ENCODE results near the gene TMC1.

TMC1 gene

DNA sequence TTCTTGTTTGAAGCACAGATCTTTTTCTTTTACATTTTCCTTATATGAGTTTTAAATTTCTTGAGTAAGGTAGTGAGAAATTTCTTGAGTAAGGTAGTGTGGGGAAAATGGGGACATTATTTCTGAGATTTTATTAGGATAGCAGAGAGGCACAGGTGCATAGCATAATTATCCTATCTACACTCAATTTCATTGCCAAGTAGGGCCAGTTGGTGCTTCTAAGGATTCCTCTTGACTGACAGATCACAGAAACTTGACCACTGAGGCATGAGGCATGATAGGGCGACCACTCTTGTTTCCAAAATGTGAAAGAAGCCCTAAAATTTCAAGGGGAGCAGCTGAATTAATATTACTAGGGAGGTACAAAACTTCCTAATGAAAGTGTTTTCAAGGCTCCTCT is 31.4 kb upstream of the TMC1 start:
- no peaks in the 10 kb centered on the region for H3K36me3 ChIP-seq (ENCODE audit: control insufficient read depth in 2 of 2, insufficient read depth in 1 of 2, low read length in 2 of 2)
- POLR2A ChIA-PET = interaction anchor here (1.1 kb wide), 1 partner anchor 125 kb away, joined by 3 read pairs; the partner anchor contains the start of gene ZFAND5
- H3K4me1 ChIP-seq (ENCODE audit: control insufficient read depth, insufficient read depth, low read length) = no peaks in the 10 kb centered on the region
- CTCF ChIA-PET = no interaction called here
- H3K4me3 ChIP-seq (ENCODE audit: low read depth, low read length) = no peak overlapping the region
- no peak overlapping the region for H3K27ac ChIP-seq (ENCODE audit: extremely low read depth, low read depth, low read length)
- no peaks in the 10 kb centered on the region for H3K9me3 ChIP-seq (ENCODE audit: control insufficient read depth, insufficient read depth, low read depth, low read length)
- TF ChIP-seq ZNF433 (tag by site-specific recombination; IDR thresholded peaks at IDR 0.05; ENCODE audit: low read depth) (no peak), OSR2 (tag by site-specific recombination; IDR thresholded peaks at IDR 0.05) (no peak), ZSCAN30 (tag by site-specific recombination; IDR thresholded peaks at IDR 0.05) (no peak), ZNF112 (tag by site-specific recombination; IDR thresholded peaks at IDR 0.05) (no peak), ZNF600 (tag by site-specific recombination; IDR thresholded peaks at IDR 0.05) (no peak), ZBTB26 (tag by site-specific recombination; optimal IDR thresholded peaks at IDR 0.05) (no peak), ZNF548 (tag by site-specific recombination; IDR thresholded peaks at IDR 0.05) (no peak), MEIS1 (CRISPR knock-in tag; IDR thresholded peaks at IDR 0.05; ENCODE audit: borderline replicate concordance) (no peak), KLF1 (tag by site-specific recombination; IDR thresholded peaks at IDR 0.05) (no peak), ZNF175 (tag by site-specific recombination; IDR thresholded peaks at IDR 0.05) (no peak), ZFP69B (tag by site-specific recombination; IDR thresholded peaks at IDR 0.05) (no peak), ZNF223 (tag by site-specific recombination; IDR thresholded peaks at IDR 0.05) (no peak), GLIS2 (tag by site-specific recombination; IDR thresholded peaks at IDR 0.05) (no peak), PRDM1 (tag by site-specific recombination; IDR thresholded peaks at IDR 0.05) (no peak), ZNF157 (tag by site-specific recombination; IDR thresholded peaks at IDR 0.05) (no peak), GFI1B (tag by site-specific recombination; IDR thresholded peaks at IDR 0.05) (no peak), ZNF488 (tag by site-specific recombination; IDR thresholded peaks at IDR 0.05) (no peak)
- TF ChIP-seq, protein P1, sequence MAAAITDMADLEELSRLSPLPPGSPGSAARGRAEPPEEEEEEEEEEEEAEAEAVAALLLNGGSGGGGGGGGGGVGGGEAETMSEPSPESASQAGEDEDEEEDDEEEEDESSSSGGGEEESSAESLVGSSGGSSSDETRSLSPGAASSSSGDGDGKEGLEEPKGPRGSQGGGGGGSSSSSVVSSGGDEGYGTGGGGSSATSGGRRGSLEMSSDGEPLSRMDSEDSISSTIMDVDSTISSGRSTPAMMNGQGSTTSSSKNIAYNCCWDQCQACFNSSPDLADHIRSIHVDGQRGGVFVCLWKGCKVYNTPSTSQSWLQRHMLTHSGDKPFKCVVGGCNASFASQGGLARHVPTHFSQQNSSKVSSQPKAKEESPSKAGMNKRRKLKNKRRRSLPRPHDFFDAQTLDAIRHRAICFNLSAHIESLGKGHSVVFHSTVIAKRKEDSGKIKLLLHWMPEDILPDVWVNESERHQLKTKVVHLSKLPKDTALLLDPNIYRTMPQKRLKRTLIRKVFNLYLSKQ (tag by site-specific recombination; IDR thresholded peaks at IDR 0.05; ENCODE audit: borderline replicate concordance) = no peak
- TF ChIP-seq, protein P2, sequence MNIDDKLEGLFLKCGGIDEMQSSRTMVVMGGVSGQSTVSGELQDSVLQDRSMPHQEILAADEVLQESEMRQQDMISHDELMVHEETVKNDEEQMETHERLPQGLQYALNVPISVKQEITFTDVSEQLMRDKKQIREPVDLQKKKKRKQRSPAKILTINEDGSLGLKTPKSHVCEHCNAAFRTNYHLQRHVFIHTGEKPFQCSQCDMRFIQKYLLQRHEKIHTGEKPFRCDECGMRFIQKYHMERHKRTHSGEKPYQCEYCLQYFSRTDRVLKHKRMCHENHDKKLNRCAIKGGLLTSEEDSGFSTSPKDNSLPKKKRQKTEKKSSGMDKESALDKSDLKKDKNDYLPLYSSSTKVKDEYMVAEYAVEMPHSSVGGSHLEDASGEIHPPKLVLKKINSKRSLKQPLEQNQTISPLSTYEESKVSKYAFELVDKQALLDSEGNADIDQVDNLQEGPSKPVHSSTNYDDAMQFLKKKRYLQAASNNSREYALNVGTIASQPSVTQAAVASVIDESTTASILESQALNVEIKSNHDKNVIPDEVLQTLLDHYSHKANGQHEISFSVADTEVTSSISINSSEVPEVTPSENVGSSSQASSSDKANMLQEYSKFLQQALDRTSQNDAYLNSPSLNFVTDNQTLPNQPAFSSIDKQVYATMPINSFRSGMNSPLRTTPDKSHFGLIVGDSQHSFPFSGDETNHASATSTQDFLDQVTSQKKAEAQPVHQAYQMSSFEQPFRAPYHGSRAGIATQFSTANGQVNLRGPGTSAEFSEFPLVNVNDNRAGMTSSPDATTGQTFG (tag by site-specific recombination; IDR thresholded peaks at IDR 0.05; ENCODE audit: borderline replicate concordance) = no peak

- no peaks in the 10 kb centered on the region for H3K4me1 ChIP-seq (ENCODE audit: control insufficient read depth, insufficient read depth, low read length)
- ChIA-PET POLR2A (no interaction called here), CTCF (no interaction called here)
- no peak overlapping the region for H3K4me3 ChIP-seq (ENCODE audit: low read depth, low read length)
- no peaks in the 10 kb centered on the region for H3K9me3 ChIP-seq (ENCODE audit: control insufficient read depth, insufficient read depth, low read depth, low read length)
- H3K36me3 ChIP-seq (ENCODE audit: control insufficient read depth in 2 of 2, insufficient read depth in 1 of 2, low read length in 2 of 2) = no peaks in the 10 kb centered on the region
- no peak overlapping the region for H3K27ac ChIP-seq (ENCODE audit: extremely low read depth, low read depth, low read length)
- TF ChIP-seq ZNF571 (tag by site-specific recombination; IDR thresholded peaks at IDR 0.05) (no peak), ZNF121 (tag by site-specific recombination; IDR thresholded peaks at IDR 0.05) (no peak), BCL11B (tag by site-specific recombination; IDR thresholded peaks at IDR 0.05; ENCODE audit: low read depth) (no peak), ZNF184 (tag by site-specific recombination; IDR thresholded peaks at IDR 0.05) (no peak), ZNF776 (tag by site-specific recombination; IDR thresholded peaks at IDR 0.05; ENCODE audit: borderline replicate concordance) (no peak), ZNF768 (tag by site-specific recombination; IDR thresholded peaks at IDR 0.05) (no peak), ZNF292 (tag by site-specific recombination; IDR thresholded peaks at IDR 0.05; ENCODE audit: borderline replicate concordance, low read depth) (no peak), KLF16 (tag by site-specific recombination; IDR thresholded peaks at IDR 0.05) (no peak), ZNF658 (tag by site-specific recombination; IDR thresholded peaks at IDR 0.05) (no peak), ZNF174 (tag by site-specific recombination; IDR thresholded peaks at IDR 0.05) (no peak), GLIS1 (tag by site-specific recombination; IDR thresholded peaks at IDR 0.05) (no peak), ZNF133 (tag by site-specific recombination; IDR thresholded peaks at IDR 0.05) (no peak)
Observed at GRCh38 chr9:72491242-72491641, 30.2 kb upstream of the TMC1 start.
